HG03565 (cell line): ENCODE data around the gene HIGD2A.
"Not testable (repeated sequence)": the region's sequence is repeated elsewhere in the genome, so short reads cannot be mapped to it uniquely, and the experiment has no call there.

Experiments
- ATAC-seq: cut with Tn5 transposase; IDR thresholded peaks from one replicate; pipeline ENCODE4 v1.9.1; 2021; ENCODE audit warnings: mild to moderate bottlenecking, moderate library complexity; ENCODE audit not compliant: unreplicated experiment

Gene HIGD2A

DNA sequence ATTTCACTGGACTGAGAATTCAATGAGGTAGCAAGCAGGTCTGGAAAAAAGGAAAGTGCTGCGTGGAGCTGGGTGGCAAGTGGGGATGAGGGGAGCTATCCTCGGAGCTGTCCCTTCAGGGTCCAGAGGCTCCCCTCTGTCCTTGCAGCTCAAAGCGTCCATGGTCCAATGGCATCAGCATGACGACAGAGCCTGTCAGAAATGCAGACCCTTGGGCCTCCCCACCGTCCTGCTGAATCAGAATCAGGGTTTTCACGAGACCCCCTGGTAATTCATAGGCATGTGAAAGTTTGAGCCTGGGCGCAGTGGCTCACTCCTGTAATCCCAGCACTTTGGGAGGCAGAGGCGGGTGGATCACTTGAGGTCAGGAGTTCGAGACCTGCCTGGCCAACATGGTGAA is 5.5 kb downstream of the HIGD2A start:
- ATAC-seq = no peak

DNA sequence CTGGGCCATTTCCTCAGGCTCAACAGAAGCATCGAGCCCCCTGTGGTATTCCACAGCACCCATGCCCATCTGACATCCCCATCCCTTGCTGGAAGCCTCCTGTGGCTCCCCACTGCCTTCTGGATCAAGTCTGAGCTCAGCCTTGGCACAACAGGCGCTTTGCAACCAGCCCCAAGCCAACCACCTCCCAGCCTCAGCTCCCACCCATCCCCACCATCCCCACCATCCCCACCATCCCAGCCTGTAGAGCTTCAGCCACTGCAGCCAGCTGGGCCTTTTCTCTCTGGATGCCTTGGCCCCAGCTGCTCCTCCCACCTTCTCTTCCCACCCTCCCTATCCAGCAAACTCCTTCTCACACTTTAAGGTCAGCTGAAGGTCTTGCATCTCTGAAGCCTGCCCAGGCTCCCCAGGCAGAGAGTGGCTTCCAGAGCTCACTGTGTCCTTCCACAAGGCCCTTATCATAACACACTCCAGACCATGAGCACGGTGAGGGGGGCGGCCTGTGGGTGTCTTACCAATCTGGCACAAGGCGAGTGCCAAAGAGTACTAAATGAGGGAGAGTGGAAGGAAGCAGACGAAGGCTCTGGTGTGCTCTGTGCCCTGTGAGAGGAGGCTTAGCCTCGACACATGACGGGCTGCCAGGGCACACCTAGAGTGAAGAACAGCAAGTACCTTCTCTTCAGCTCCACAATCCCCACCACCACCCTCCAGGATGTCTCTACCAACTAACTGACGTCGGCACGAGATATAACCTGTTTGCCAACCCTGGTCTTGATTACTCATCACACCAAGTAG is 6.5 kb downstream of the HIGD2A start:
- ATAC-seq = no peak

DNA sequence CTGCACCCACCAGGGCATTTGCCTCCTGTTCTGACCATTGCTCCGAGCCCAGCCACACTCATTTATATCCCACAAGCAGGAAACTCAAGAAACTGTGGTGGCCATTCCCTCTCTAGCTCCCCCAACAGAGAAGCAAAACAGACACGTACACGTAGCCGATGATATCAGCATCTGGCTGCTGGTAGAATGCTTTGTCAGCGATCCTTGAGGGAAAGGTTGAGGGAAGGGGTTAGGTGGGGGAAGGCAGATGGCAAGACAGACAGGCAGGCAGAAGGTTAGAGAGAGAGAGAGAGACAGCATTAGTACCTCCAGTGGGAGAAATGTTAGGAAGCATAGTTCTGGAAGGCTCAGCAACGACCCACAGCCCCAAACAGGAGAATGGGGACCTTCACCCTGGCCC is 7.8 kb downstream of the HIGD2A start:
- no peak for ATAC-seq

DNA sequence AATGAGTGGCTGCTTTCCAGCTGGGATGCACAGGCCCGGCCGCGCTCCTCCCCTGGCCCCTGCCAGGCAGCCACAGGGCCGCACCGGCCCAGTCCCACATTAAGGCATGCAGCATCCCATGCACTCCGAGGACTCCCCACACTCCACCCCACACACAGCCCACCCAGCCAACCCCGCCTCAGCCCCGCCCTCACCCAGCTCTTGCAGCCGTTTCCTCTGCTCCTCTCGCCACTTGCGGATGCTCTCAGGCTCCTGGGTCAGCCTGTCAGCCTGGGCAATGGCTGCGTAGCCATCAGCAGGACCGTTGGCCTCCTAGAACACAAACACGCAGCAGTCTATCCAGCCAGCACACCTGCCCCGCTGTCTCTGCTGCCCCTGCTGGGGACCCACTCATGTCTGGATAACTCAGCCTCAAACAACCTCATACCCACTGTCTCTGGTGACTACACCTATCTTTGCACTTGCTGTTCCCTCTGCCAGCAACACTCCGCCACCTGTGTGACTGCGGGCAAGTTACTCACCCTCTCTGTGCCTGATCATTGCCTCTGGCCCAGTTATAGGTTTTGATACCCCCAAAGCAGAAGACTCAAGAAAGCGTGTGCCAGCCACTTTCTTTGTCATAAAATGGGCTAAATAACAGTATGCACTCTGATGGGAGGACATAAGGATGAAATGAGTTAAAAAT is 9.3 kb downstream of the HIGD2A start:
- no peak for ATAC-seq

DNA sequence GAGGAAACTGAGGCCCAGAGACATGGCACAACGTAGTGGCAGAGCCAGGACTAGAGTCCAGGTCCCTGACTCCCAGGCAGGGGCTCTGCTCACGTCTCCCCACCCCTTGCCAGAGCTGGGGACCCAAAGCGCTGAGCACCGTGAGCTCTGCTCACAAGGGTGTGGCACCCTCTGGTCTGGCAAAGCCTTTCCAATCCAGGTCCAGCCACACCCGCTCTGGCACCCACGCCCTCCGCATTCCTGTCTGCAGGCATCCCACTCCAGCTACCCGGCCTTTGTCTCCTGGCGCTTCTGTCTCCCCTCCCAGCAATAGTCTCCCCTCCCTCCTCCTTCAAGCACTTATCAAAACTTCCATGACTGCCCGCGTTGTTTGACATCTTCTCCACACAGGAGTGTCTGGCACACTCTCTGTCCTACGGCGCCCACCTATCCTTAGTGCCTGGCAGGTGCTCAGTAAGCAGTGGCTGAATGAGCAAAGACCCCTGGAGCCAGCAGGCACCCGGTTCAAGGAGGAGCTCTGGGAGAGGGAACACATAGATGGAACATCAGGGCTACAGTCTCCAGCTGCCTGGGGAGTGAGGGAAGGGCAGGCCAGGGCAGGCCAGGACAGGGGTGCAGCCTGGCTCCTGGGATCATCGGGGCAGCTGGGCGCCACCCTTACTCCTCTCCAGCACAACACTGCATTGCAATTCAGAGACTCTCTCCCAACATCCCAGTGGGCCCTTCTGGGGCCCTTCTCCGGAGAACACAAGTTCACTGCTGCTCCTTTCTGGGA is 12.0 kb downstream of the HIGD2A start:
- no peak for ATAC-seq

DNA sequence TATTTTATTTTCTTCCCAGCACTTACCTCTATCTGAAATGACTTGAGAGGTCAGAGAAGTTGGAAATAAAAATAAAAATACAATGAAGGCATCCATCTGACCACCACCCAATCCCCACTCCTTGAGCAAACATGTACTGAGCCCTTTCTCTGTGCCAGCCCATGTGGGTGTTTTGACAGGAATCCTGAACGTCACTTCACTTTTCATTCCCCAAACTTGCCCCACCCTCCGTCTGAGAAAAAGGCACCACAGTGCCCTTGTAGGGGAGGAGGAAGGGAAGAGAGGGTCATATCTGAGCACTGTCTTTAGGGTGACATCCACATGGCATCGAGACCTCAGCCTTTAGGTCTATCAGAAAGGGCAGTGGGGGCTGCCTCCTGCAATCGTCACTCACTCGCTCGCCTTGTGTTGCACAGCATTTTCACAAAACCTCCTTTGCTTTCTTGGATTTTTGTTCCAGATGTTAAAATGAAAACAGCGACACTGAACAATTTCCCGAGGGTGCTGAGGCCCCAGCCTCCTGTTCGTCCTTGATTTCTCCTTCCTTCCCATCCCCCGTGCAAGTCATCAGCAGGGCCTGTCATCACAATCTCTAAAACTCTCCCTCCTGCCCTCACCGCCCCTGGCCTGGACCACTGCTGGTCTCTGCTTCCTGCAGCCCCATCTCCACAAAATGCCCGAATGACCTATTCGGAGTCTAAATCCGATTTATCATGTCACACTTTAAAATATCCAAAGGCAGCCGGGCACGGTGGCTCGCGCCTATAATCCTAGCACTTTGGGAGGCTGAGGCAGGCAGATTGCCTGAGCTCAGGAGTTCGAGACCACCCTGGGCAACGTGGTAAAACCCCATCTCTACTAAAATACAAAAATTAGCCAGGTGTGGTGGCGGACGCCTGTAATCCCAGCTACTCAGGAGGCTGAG is 13.0 kb downstream of the HIGD2A start:
- ATAC-seq = no peak

DNA sequence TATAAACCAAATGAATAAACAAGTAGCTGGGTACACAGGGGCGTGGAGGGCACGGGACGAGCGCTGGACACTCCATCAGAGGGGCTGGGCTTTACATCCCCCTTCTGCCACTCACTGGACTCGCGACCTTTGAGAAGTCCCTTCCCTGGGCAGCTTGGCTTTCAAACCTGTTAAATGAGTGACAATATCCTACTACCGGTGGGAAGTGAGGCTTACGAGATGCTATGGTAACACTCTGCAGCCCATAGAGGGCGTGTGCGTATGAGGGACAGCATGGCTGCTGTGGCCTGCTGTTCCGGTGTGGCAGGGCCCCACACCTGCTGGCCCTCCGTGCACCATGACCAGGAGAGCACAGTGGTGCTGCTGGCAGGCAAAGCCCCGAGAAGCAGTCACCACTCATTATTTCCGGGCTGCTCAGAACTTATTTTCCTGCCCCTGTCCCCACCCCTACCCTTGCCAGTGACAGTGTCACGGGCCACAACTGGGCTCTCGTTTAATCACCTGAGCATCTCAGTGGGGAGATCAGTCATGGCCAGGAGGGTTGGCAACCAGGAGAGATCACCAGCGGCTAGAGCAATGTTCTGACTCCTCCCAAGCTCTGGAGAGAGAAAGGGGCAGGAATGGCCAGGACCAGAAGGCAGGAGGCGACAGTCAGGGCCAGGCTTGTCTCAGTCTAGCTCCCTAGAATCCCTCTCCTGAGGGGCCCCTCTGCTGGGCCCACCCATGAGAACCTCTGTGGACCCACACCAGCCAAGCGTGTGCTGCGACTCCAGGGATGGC is 17.3 kb downstream of the HIGD2A start:
- ATAC-seq = no peak

DNA sequence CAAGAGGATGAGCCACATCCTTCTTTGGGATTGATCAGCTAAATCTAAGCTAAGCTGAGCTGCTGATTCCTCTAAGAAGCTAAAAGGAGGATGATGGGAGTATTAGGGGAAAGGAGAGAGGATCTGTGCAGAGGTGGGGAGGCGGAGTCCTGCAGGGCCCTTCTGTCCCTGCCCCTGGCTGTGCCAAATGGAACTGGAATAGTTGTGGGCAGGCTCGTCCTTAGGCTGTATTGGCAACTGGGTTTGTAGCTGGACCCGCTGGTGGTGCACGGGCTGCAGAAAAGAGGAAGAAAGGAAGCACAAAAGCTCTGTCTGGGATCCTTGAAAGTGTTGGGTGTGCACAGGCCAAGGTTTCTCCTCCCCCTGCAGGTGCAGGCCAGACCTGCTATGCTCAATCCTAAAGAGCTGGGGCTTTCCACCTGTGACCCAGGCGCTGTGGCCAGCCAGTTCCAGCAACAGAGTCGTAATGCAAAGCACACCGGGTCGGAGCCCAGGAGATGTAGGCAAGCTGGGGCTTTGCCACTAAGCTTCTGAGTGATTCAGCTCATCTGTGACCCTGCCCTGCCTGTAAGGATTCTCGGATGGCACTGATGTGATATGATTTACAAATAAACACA is 18.0 kb downstream of the HIGD2A start:
- no peak for ATAC-seq

DNA sequence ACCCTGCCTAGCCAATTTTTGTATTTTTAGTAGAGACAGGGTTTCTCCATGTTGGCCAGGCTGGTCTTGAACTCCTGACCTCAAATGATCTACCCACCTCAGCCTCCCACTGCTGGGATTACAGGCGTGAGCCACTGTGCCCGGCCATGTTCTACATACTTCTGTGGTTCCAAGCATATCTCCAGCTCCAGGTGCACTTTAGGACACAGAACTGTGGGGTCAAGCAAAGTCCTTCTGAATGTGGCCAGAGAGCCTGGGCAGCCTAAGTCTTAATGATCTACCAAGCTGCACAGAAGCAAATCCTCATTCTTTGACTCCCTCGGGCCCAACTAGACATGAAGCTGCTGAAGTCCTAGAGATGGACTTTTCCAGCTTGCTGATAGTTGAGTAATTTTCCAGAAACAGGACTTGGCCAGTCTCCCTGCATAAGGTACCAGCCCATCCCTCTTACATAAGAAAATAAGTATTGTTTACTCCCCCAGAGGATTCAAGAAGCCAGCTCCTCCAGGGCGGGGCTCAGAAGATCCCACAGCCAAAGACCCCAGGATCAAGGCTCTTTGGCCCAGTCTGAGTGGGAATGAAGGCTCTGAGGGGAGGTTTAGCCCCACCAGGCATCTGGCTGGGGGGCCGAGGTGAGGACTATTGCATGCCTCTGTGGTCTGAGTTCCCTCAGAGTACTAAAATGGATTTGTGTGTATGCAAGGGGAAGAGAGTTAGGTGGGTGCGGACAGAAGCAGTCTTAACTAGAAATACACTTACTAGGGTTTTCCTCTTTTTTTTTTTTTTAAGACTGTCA is 19.1 kb downstream of the HIGD2A start:
- ATAC-seq = no peak

DNA sequence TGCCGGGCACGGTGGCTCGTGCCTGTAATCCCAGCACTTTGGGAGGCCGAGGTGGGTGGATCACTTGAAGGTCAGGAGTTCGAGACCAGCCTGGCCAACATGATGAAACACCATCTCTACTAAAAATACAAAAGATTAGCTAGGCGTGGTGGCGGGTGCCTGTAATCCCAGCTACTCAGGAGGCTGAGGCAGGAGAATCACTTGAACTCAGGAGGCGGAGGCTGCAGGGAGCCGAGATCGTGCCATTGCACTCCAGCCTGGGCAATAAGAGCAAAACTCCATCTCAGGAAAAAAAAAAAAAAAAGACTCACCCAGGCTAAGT is 19.7 kb downstream of the HIGD2A start:
- ATAC-seq = not testable (repeated sequence)

DNA sequence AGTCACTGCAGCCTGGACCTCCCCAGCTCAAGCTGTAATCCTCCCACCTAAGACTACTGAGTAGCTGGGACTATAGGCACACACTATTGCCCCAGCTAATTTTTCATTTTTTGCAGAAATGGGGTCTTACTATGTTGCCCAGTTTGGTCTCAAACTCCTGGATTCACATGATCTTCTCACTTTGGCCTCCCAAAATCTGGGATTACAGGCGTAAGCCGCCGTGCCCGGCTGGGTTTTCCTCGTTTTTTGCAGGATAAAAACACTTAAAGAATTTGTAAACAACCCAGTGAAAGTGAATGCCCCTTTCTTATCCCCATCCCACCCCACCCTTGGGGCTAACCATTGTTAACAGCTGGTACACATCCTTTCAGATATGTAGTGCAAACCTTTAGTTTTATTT is 20.0 kb downstream of the HIGD2A start:
- no peak for ATAC-seq

DNA sequence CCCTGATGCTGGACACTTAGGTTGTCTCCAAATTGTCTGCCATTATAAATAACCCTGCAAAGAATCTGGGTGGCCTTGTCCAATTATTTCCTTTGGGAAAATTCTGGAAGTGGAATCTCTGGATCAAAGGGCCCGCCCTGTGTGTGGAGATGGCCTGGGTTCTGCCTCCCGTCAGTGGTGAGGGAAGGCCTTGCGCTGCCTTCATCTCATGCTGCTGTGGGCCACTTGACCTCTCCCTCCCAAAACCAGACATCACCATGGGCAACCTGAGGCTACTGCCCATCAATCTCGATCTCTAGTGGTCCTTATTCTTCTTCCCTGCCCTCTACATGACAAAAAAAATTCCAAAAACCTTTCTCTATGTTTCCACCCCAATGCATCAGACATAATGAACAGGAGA is 21.2 kb downstream of the HIGD2A start:
- ATAC-seq = no peak

DNA sequence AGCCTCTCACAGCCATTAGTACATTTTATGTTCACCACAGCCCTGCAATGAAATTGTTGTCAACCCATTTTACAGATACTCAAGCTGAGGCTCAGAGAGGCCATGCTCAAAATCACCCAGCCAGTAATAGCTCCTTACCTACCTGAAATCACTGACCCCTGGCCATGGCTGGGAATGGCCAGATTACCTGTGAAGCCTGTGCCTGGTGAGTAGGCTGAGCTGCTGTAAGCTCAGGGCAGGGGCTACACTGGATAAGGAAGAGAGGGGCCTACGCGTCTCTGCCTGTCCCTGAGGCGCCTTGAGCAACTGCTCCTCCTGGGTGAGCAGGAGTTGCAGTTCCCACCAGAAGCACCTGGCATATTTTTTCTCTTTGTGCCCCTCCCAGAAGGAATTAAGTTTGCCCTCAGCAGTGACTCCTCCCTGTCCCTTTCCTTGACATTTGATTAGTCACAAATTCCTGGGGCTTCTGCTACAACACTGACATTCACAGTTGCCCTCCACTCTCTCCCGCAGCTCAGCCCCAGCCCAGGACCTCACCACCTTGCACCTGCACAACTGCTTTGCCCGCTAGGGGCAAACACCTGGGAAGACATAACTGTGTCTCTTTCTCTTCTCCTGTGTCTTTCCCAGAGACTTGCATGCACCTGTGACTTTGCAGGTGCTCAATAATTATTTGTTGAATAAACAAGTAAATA is 22.1 kb downstream of the HIGD2A start:
- no peak for ATAC-seq

DNA sequence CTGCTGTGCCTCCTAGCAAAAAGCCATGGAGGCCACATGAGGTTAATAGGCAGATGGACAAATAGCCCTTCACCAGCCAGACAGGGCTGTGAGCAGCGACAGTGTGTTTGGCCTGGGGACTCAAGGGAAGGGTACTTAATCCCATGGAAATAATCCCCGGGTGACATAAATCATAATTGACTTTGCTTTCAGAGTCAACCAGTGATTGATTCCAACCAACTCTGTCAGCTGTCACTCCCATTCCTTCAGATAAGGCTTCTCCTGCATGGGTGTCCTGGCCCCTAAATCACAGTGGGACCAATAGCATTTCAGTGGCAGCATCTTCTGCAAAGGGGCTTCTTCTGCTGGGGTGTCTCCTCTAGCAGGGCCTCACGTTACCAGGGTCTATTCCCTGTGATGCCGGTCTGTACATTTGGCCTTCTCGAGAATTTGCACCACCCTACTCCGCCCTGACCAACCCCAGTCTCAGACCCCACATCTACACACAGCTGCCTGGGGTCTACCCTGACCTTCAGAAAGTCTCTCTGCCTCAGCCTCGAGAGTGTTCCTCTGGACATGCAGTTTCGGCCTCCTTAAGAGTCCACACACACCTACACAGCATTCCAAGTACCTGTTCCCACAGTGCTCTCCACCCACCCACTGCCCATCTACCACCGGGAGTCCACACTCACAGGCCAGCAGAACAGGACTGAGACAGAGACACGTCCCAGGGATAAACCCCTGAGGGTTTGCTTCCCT is 24.1 kb downstream of the HIGD2A start:
- no peak for ATAC-seq

DNA sequence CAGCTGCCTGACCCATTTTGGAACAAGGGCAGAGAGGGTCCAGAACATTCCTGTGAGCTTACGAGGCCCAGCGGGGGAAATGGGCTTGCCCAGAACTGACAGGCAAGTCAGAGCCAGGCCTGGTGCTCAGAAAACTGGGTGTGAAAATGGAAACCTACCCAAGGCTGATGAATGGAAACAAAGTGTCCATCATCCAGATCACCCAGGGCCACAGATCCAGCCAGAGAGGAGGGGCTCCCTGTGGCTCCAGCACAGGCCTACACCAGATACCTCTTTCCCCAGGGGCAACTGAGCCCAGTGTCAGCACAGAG is 24.7 kb downstream of the HIGD2A start:
- no peak for ATAC-seq

DNA sequence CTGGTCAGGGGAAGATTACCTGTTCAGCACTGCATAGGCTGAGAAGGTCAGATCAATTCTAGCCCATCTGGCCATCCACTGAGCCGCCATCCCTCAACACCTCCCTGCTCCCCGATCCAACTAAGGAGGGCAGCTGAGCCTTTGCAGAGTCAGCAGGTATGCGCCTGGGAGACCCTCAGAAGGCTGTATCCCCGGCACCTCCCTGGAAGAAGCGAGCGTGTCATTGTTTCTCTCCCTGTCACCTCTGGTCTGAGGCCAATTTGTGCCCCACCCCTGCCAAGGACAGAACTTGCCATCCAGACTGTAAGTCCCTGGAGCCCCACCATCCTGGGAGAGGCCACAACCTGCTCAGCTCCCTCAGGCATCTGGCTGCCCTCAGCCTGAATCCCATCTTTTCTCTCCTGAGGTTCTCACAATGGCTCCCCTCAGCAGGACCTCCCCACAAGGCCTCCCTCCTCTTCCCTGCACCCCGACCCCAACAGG is 25.2 kb downstream of the HIGD2A start:
- no peak for ATAC-seq

DNA sequence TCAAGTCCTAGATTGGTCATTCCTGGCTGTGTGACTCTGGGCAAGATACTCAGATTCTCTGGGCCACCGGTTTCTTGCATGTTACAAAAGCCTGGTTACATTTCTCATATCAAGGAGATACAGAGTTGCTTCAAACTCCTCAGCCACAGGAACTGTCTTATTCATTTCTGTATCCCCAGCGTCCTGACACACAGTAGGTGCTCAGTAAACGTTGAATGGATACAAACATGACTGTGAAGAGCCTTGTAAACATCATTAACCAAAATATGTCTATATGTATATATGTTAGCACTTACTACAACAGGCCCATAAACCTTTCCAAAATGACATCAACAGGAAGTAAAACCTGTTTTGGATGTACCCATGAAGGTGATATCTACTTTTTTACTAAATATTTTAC is 26.2 kb downstream of the HIGD2A start:
- ATAC-seq = no peak
